CD4-positive, alpha-beta T cell treated with Interleukin-12 subunit alpha and Interleukin-12 subunit beta, for 1 hour (primary cell): Measurements from ENCODE around the gene EIF3L.

Source experiments
- DNase-seq: peaks from one replicate; pipeline ENCODE4 v3.0.0-alpha.2; 2020

EIF3L gene

GRCh38 chr22:37906364-37907008, 57.3 kb downstream of the EIF3L start:
- peak; percentile 43 for DNase-seq

- DNase-seq: no peak
These were observed 58.1 kb downstream of the EIF3L start for GRCh38 chr22:37907036-37907954.

- no peak for DNase-seq
These were observed 60.5 kb downstream of the EIF3L start for GRCh38 chr22:37909766-37910165.

- DNase-seq: no peak
These were observed 61.9 kb downstream of the EIF3L start for GRCh38 chr22:37910890-37911672.

DNA sequence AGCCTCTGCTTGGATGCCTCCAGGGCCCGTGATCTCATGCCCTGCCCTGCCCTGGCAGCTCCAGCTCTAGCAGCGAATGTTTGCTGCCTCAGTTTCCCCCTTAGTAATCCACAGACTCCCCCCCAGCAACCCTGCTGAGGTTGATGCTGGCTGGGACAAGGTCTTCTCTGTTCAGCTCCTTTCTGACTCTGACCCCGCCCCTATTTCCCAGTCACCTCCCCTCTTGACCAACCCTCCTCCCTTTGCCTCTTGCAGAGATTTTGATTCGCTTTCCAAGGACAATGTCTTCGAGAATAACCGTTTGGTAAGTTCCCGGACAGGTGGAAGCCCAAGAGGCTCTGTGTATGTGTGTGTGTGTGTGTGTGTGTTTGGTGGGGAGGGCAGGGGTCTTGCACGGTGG, 62.5 kb downstream of the EIF3L start:
- no peak for DNase-seq

- DNase-seq: no peak
These were observed 63.0 kb downstream of the EIF3L start for GRCh38 chr22:37912171-37912570.

DNA sequence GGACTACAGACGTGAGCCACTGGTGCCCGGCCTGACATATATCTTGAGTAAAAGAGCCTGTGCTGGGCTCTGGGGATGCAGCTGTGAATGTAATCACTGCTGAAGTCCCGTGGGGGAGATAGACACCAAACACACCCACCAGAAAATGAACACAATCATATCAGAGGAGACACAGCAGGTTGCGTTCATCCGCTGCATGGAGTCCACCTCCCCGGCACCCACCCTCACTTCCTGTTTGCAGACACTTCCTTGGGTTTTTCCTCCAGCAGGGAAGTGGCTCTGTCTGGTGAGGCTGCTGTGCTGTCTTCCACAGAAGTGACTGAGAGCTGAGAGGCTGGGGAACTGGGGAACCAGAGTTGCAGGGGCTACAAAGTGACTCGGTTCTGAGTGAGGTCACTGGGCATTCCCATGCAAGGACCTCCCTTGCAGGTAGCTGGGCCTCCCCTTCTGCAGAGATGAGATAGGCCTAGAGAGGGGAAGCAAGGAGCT, 64.1 kb downstream of the EIF3L start:
- DNase-seq: no peak

DNA sequence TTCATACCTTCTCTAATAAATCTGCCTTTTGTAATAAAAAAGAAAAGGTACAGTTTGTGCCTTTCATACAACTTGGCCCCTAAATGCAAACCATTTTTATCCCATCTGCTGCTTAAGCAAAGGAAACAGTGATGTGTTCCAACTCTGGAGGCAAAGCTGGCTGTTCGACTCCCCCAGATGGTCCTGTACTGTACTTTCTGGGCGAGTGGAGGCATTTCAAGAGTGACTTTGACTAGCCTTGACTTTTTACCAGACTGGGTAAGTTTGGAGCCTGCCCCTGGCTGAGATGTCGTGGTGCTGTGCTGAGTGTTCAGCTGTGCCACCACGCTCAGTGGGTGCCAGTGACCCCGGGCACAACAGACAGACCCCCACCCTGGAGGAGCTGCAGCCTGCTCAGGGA, 67.1 kb downstream of the EIF3L start:
- no peak for DNase-seq

DNA sequence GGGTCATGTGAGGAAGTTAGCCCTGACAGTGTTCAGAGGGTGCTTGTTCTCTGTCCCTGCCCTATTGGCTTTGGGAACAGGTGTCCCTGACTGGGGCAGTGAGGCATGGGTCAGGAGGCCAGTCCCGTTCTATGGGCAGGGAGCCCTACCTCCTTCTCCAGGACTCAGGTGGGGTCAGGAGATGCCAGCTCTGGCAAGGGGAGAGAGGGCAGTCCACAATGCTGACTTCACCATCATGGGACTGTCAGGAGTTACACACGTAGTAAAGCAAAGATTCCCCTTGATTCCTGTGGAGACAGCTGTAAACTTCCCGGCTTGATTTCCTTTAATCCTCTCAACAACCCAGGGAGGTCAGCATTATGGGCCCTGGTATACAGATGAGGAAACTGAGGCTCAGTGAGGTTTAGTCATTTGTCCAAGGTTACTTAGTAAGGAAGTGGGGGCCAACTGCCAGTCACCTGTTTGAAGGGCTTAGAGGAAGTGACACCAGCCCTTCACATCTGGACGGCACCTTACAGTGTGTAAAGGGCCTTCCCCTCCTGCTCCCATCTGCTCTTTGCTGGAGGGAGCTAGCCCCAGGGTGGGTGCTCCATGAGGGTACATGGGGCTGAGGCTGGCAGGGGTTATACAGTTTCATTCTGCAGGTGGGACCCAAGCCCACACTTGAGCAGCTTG, 68.8 kb downstream of the EIF3L start:
- DNase-seq: no peak

- no peak for DNase-seq
These were observed 69.5 kb downstream of the EIF3L start for GRCh38 chr22:37918580-37919270.

DNA sequence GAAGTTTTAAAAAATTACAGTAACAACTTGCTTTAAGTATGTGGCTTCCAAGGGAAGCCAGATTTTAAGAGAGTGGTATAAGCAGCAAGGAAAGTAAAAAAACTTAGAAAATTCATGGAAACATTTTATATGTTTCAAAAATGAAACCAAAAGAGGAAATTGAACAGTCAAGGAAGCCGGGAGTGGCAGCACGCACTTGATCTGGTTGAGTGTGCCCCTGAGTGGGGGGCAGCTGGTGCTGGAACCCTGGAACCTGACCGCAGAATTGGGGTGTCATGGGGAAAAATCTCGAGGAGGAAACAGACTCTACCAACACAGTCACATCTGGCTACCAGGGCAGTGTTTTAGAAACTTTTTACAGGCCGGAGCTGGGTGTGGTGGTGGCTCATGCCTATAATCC, 70.9 kb downstream of the EIF3L start:
- DNase-seq: no peak

DNA sequence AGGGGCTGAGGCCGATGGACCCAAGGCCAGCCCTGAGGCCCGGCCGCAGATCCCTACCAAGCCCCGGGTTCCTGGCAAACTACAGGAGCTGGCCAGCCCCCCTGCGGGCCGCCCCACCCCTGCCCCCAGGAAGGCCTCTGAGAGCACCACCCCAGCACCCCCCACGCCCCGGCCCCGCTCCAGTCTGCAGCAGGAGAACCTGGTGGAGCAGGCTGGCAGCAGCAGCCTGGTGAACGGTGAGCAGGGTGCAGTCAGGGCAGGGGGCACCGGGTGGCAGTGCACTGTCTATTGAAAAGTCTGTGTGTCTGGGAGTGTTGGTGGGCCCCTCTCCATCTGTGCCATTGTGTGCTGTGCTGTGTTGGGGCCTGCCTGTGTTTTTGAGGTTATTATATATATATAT, 73.0 kb downstream of the EIF3L start:
- no peak for DNase-seq

DNA sequence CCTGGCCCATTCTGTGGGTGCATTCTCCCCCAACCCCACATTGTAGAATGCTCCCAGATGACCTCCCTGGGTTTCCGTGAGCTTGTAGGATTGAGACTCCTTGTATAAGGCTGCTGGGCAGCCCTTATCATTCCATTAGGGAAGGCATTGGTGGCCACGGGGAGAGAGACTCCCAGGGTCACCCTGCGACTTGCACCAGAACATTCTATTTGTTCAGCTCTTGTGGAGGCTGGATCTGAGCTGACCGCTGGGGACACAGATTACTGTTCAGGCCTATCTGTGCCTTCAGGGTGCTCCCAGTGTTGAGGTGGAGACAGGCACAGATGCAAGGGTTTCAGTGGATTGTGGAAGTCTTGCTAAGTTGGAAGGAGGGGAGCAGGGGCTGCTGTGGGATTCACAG, 74.7 kb downstream of the EIF3L start:
- no peak for DNase-seq

DNA sequence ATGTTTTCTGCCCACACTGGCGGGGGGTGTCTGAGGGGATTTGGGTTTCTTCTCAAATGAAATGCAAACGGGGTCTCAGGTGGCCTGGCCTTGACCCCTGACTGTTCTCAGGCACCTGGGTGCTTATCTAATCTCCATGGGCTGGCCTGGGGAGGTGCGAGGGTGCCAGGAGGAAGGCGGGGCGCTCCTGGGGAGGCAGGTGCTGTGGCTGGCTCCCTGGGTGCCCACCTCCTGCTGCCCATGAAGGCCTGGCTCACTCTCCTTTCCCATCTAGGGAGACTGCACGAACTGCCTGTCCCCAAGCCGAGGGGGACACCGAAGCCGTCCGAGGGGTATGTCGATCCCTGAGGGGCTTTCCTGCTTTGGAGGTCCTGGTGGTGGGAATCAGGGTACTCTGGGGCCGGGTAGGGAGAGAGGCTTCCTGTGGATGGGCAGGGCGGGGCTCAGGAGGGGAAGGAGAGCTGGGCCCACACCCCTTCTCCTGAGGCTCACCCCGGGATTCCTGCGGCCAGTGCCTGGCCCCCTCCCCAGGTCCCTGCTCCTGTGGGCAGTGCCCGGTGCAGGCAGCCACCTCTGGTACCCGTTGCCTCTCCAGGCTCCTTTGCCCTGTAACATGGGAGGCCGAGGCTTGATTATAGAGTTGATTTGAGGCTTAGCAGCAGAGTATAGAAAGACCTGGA, 75.3 kb downstream of the EIF3L start:
- no peak for DNase-seq

GRCh38 chr22:37925330-37925729, 76.1 kb downstream of the EIF3L start:
- no peak for DNase-seq

- DNase-seq: no peak
These were observed 76.5 kb downstream of the EIF3L start for GRCh38 chr22:37925767-37926166.

- no peak for DNase-seq
These were observed 77.1 kb downstream of the EIF3L start for GRCh38 chr22:37926358-37926757.

- DNase-seq: no peak
These were observed 77.8 kb downstream of the EIF3L start for GRCh38 chr22:37926771-37927636.

DNA sequence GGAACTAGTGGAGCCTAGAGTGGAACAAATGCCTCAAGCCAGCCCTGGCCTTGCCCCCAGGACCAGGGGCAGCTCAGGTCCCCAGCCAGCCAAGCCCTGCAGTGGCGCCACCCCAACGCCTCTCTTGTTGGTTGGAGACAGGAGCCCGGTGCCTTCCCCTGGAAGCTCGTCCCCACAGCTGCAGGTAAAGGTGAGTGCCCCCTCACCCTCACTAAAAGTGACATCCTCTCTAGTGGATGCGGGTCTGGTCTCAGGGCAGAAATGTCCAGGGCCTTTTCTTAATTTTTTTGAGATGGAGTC, 78.4 kb downstream of the EIF3L start:
- no peak for DNase-seq

DNA sequence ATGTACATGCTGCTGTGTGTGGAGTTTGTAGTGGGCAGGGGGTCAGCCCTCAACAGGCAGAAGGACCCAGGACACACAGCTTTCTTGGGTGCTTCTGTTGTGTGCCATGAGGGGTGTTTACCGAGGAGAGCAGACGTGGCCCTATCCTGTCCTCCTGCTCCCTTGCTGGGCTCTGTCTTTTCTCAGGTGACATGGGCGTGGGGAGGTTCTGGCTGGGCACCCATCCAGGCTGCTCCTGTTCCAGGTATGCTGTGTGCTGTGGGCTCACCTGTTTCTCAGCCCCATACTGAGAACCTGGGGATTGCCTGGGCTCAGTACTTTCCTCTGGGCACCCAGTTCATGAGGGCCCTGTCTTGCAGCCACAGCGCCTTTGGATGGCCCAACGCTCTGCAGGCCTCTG, 80.2 kb downstream of the EIF3L start:
- DNase-seq: no peak
